WTC11 (cell line): ENCODE results near the gene TANGO2. TPM values are rescaled to one million over a fixed set of nuclear protein-coding genes. Genes with fewer than 3 reads are reported as not detected.

Source experiments
- ATAC-seq: fragments of 200-7000 bp; cut with Tn5 transposase; 2 replicates; pipeline ENCODE4 v1.10.0; 2021; ENCODE audit warnings: mild to moderate bottlenecking, moderate library complexity
- CTCF ChIA-PET: fragments of 300-600 bp; sonication (Branson Sonifier 250); formaldehyde crosslinking; loops from one replicate; lab custom pipeline; 2021; ENCODE audit warnings: antibody characterized with exemption; lab: Charles Lee
- POLR2A ChIA-PET: fragments of 350-600 bp; sonication (Branson Sonifier 250); formaldehyde crosslinking; loops from one replicate; lab custom pipeline; 2021; ENCODE audit warnings: antibody characterized with exemption; lab: Charles Lee
- DNase-seq: peaks from one replicate; pipeline ENCODE4 v3.0.0; 2021; ENCODE audit warnings: low spot score
- H3K27ac Mint-ChIP-seq: 2 replicates; pipeline ENCODE4 v1.8.0; 2021; ENCODE audit warnings: mixed read lengths
- H3K27me3 Mint-ChIP-seq: 2 replicates; pipeline ENCODE4 v1.8.0; 2021; ENCODE audit warnings: low read depth, mild to moderate bottlenecking, moderate library complexity, mixed read lengths
- H3K36me3 Mint-ChIP-seq: 2 replicates; pipeline ENCODE4 v1.8.0; 2021; ENCODE audit warnings: mixed read lengths
- H3K4me1 Mint-ChIP-seq: 2 replicates; pipeline ENCODE4 v1.8.0; 2022; ENCODE audit warnings: mixed read lengths
- H3K4me3 Mint-ChIP-seq: 2 replicates; pipeline ENCODE4 v1.8.0; 2021; ENCODE audit warnings: mild to moderate bottlenecking, moderate library complexity, mixed read lengths
- H3K9me3 Mint-ChIP-seq: 2 replicates; pipeline ENCODE4 v1.8.0; 2021; ENCODE audit warnings: mixed read lengths
- ARID4B ChIP-seq: sonication (generic); formaldehyde crosslinking; IDR thresholded peaks from 2 replicates; pipeline ENCODE4 v1.8.0; 2023; ENCODE audit warnings: missing genetic modification reagents, mild to moderate bottlenecking, borderline replicate concordance
- ATF1 ChIP-seq: sonication (generic); formaldehyde crosslinking; IDR thresholded peaks from 2 replicates; pipeline ENCODE4 v1.8.1; 2023; ENCODE audit warnings: mild to moderate bottlenecking, moderate library complexity, missing genetic modification reagents
- FOXK1 ChIP-seq: sonication (generic); formaldehyde crosslinking; IDR thresholded peaks from 2 replicates; pipeline ENCODE4 v1.8.0; 2022; ENCODE audit warnings: mild to moderate bottlenecking, moderate library complexity, missing genetic modification reagents
- JUN ChIP-seq: sonication (generic); formaldehyde crosslinking; IDR thresholded peaks from 2 replicates; pipeline ENCODE4 v1.8.0; 2023; ENCODE audit warnings: mild to moderate bottlenecking, missing genetic modification reagents
- MYBL2 ChIP-seq: sonication (generic); formaldehyde crosslinking; IDR thresholded peaks from 2 replicates; pipeline ENCODE4 v1.8.1; 2023; ENCODE audit warnings: mild to moderate bottlenecking, moderate library complexity, missing genetic modification reagents
- NFYB ChIP-seq: sonication (generic); formaldehyde crosslinking; conservative IDR thresholded peaks from 2 replicates; pipeline ENCODE4 v1.8.0; 2022; ENCODE audit warnings: low read depth, missing genetic modification reagents
- NR1H2 ChIP-seq: sonication (generic); formaldehyde crosslinking; IDR thresholded peaks from 2 replicates; pipeline ENCODE4 v1.9.0; 2021; ENCODE audit warnings: mild to moderate bottlenecking, moderate library complexity, missing genetic modification reagents
- PRRX2 ChIP-seq: fragments of 250-450 bp; sonication (Bioruptor Pico); IDR thresholded peaks from 2 replicates; pipeline ENCODE4 v1.8.0; 2021; ENCODE audit warnings: mild to moderate bottlenecking
- RORB ChIP-seq: fragments of 250-450 bp; sonication (Bioruptor Pico); IDR thresholded peaks from 2 replicates; pipeline ENCODE4 v1.9.0; 2021; ENCODE audit warnings: mild to moderate bottlenecking
- TP53 ChIP-seq: sonication (generic); formaldehyde crosslinking; IDR thresholded peaks from 2 replicates; pipeline ENCODE4 v1.8.1; 2023; ENCODE audit warnings: mild to moderate bottlenecking, missing genetic modification reagents
- ZNF138 ChIP-seq: sonication (generic); formaldehyde crosslinking; conservative IDR thresholded peaks from 2 replicates; pipeline ENCODE4 v1.8.1; 2022; ENCODE audit warnings: mild to moderate bottlenecking, moderate library complexity, missing genetic modification reagents
- ZNF416 ChIP-seq: fragments of 250-450 bp; sonication (Bioruptor Pico); IDR thresholded peaks from 2 replicates; pipeline ENCODE4 v1.9.0; 2021; ENCODE audit warnings: mild to moderate bottlenecking, inconsistent platforms
- ZNF532 ChIP-seq: fragments of 250-450 bp; sonication (Bioruptor Pico); IDR thresholded peaks from 2 replicates; pipeline ENCODE4 v1.9.0; 2021; ENCODE audit warnings: mild to moderate bottlenecking, borderline replicate concordance
- total RNA-seq: library from RNA; stranded (reverse); gene quantifications from 3 replicates; pipeline ENCODE4 v1.2.3, GENCODE V29; 2021
- TF ChIP-seq, protein P1 (sequence below): sonication (generic); formaldehyde crosslinking; IDR thresholded peaks from 2 replicates; pipeline ENCODE4 v1.8.1; 2022; ENCODE audit warnings: missing genetic modification reagents, borderline replicate concordance
- TF ChIP-seq, protein P2 (sequence below): sonication (generic); formaldehyde crosslinking; IDR thresholded peaks from 2 replicates; pipeline ENCODE4 v1.8.0; 2022; ENCODE audit warnings: mild to moderate bottlenecking, missing genetic modification reagents
- TF ChIP-seq, protein P3 (sequence below): fragments of 250-450 bp; sonication (Bioruptor Pico); IDR thresholded peaks from 2 replicates; pipeline ENCODE4 v2.1.2; 2022; ENCODE audit warnings: mild to moderate bottlenecking, moderate library complexity

Gene TANGO2
- total RNA-seq, 1 experiment from 2014 or later = 14.8 TPM

GRCh38 chr22:20015187-20015625 lies 5.7 kb upstream of the TANGO2 start:
- POLR2A ChIA-PET = interaction anchor here (1.2 kb wide), 1 partner anchor 64 kb away, joined by 3 read pairs; no protein-coding TSS in a partner anchor
- Mint-ChIP-seq H3K4me1 (peaks cover 8% of the 10 kb centered on the region), H3K27ac (no peak overlapping the region), H3K4me3 (peak overlapping the region; percentile 64), H3K9me3 (no peaks in the 10 kb centered on the region), H3K27me3 (peaks cover 47% of the 10 kb centered on the region), H3K36me3 (no peaks in the 10 kb centered on the region)
- CTCF ChIA-PET = interaction anchor here (0.9 to 6.5 kb wide), 10 partner anchors 14 to 284 kb away, joined by 3 to 181 read pairs (median 5); no protein-coding TSS in a partner anchor
- ATAC-seq (no peak), DNase-seq (no peak)
- TF ChIP-seq ZNF416 (CRISPR knock-in tag) = no peak
- no peak for TF ChIP-seq ATF1 (CRISPR knock-in tag)
- TF ChIP-seq ZNF532 (CRISPR knock-in tag) = no peak
- TF ChIP-seq MYBL2 (CRISPR knock-in tag) = no peak
- TF ChIP-seq TP53 (CRISPR knock-in tag) = no peak
- no peak for TF ChIP-seq PRRX2 (CRISPR knock-in tag)
- no peak for TF ChIP-seq RORB (CRISPR knock-in tag)
- TF ChIP-seq, protein P1, sequence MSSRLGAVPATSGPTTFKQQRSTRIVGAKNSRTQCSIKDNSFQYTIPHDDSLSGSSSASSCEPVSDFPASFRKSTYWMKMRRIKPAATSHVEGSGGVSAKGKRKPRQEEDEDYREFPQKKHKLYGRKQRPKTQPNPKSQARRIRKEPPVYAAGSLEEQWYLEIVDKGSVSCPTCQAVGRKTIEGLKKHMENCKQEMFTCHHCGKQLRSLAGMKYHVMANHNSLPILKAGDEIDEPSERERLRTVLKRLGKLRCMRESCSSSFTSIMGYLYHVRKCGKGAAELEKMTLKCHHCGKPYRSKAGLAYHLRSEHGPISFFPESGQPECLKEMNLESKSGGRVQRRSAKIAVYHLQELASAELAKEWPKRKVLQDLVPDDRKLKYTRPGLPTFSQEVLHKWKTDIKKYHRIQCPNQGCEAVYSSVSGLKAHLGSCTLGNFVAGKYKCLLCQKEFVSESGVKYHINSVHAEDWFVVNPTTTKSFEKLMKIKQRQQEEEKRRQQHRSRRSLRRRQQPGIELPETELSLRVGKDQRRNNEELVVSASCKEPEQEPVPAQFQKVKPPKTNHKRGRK (CRISPR knock-in tag) = no peak
- TF ChIP-seq NR1H2 (CRISPR knock-in tag) = no peak
- no peak for TF ChIP-seq JUN
- no peak for TF ChIP-seq ARID4B (CRISPR knock-in tag)
- TF ChIP-seq, protein P2, sequence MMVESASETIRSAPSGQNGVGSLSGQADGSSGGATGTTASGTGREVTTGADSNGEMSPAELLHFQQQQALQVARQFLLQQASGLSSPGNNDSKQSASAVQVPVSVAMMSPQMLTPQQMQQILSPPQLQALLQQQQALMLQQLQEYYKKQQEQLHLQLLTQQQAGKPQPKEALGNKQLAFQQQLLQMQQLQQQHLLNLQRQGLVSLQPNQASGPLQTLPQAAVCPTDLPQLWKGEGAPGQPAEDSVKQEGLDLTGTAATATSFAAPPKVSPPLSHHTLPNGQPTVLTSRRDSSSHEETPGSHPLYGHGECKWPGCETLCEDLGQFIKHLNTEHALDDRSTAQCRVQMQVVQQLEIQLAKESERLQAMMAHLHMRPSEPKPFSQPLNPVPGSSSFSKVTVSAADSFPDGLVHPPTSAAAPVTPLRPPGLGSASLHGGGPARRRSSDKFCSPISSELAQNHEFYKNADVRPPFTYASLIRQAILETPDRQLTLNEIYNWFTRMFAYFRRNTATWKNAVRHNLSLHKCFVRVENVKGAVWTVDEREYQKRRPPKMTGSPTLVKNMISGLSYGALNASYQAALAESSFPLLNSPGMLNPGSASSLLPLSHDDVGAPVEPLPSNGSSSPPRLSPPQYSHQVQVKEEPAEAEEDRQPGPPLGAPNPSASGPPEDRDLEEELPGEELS (CRISPR knock-in tag) = no peak
- no peak for TF ChIP-seq ZNF138 (CRISPR knock-in tag)
- no peak for TF ChIP-seq NFYB
- no peak for TF ChIP-seq FOXK1 (CRISPR knock-in tag)
- TF ChIP-seq, protein P3, sequence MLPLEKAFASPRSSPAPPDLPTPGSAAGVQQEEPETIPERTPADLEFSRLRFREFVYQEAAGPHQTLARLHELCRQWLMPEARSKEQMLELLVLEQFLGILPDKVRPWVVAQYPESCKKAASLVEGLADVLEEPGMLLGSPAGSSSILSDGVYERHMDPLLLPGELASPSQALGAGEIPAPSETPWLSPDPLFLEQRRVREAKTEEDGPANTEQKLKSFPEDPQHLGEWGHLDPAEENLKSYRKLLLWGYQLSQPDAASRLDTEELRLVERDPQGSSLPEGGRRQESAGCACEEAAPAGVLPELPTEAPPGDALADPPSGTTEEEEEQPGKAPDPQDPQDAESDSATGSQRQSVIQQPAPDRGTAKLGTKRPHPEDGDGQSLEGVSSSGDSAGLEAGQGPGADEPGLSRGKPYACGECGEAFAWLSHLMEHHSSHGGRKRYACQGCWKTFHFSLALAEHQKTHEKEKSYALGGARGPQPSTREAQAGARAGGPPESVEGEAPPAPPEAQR (CRISPR knock-in tag) = no peak
